ENCODE measurements around the gene FLRT2. TPM values are rescaled to one million over a fixed set of nuclear protein-coding genes. Genes with fewer than 3 reads are reported as not detected.

Gene FLRT2
- polyA plus RNA-seq, 3 donors, result 0.01 TPM; not detected in 2

GRCh38 chr14:85618978-85619377 lies 89.0 kb downstream of the FLRT2 start:
- no peak overlapping the region for H3K4me3 ChIP-seq (replicated peaks in 1 of 3; ENCODE audit: low read depth in 2 of 3, low read length in 3 of 3)
- H2AFZ ChIP-seq (ENCODE audit: insufficient read depth, low read depth, low read length, poor library complexity, severe bottlenecking), result no peak overlapping the region
- no peaks in the 10 kb centered on the region for H4K20me1 ChIP-seq (ENCODE audit: insufficient read depth, low read length)
- no peaks in the 10 kb centered on the region for H3K79me2 ChIP-seq (ENCODE audit: insufficient read depth, low read length)
- intact Hi-C loops (cut with micrococcal nuclease), result no loop called here
- Mint-ChIP-seq H3K9me3 (peaks cover 0 to 11% (median 4%) of the 10 kb centered on the region in 7 donors), H3K4me1 (peaks cover 14% of the 10 kb centered on the region), H3K27ac (no peak overlapping the region), H3K36me3 (no peaks in the 10 kb centered on the region), H3K27me3 (ENCODE audit: low read depth in 3 of 3) (peaks cover 5 to 10% (median 7%) of the 10 kb centered on the region in 3 donors), H3K4me3 (no peak overlapping the region)
- peaks cover 0 to 7% of the 10 kb centered on the region in 2 donors for H3K9me3 ChIP-seq (replicated peaks in 1 of 2; ENCODE audit: control insufficient read depth in 1 of 2, insufficient read depth in 1 of 2, low read length in 2 of 2)
- H3K4me2 ChIP-seq (replicated peaks; ENCODE audit: extremely low read depth, low read length, poor library complexity, severe bottlenecking), result no peak overlapping the region
- no CpG with 5 or more reads among the region's 3 CpGs for WGBS (ENCODE audit: insufficient coverage)
- no peaks in the 10 kb centered on the region for H3K36me3 ChIP-seq (replicated peaks in 1 of 2; ENCODE audit: control insufficient read depth in 1 of 2, insufficient read depth in 2 of 2, low read length in 2 of 2)
- TF ChIP-seq, protein P1, sequence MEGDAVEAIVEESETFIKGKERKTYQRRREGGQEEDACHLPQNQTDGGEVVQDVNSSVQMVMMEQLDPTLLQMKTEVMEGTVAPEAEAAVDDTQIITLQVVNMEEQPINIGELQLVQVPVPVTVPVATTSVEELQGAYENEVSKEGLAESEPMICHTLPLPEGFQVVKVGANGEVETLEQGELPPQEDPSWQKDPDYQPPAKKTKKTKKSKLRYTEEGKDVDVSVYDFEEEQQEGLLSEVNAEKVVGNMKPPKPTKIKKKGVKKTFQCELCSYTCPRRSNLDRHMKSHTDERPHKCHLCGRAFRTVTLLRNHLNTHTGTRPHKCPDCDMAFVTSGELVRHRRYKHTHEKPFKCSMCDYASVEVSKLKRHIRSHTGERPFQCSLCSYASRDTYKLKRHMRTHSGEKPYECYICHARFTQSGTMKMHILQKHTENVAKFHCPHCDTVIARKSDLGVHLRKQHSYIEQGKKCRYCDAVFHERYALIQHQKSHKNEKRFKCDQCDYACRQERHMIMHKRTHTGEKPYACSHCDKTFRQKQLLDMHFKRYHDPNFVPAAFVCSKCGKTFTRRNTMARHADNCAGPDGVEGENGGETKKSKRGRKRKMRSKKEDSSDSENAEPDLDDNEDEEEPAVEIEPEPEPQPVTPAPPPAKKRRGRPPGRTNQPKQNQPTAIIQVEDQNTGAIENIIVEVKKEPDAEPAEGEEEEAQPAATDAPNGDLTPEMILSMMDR (IDR thresholded peaks at IDR 0.05), result no peak
- peaks cover 0 to 1% of the 10 kb centered on the region in 2 donors for H3K27me3 ChIP-seq (ENCODE audit: control insufficient read depth in 2 of 2, insufficient read depth in 2 of 2, low read length in 2 of 2)
- H3K9ac ChIP-seq (ENCODE audit: insufficient read depth, low read length, poor library complexity, severe bottlenecking), result no peak overlapping the region
- no peak overlapping the region for H3K27ac ChIP-seq (ENCODE audit: low read depth in 1 of 2, low read length in 2 of 2)
- no peak for DNase-seq
- H3K4me1 ChIP-seq (ENCODE audit: control insufficient read depth in 1 of 2, insufficient read depth in 2 of 2, low read length in 2 of 2), result peaks cover 17 to 26% of the 10 kb centered on the region in 2 donors

DNA sequence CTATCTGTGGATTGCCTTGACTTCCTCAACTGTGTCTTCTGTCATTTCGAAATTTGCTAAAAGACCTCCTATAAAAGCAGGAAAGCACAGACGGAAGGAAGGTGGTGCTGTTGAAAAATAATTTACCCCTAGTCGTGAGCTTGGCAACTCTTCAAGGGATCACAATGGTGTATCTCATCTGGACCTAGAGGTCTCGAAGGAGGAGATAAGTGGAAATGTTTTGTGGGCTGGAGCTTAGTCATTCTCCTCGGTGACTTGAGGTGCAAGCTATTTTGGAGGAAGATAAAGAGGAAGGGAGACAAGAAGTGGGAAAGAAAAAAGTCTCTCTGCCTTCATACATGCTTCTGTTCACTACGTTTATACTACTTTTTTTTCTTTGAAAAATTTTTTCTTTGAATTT lies 89.9 kb downstream of the FLRT2 start:
- Histone ChIP-seq H3K4me2 (replicated peaks; ENCODE audit: extremely low read depth, low read length, poor library complexity, severe bottlenecking) (peak overlapping the region; percentile 59), H3K79me2 (ENCODE audit: insufficient read depth, low read length) (no peaks in the 10 kb centered on the region), H3K4me3 (replicated peaks in 1 of 3; ENCODE audit: low read depth in 2 of 3, low read length in 3 of 3) (peak overlapping the region in 2 of 3 experiments; percentile 25 to 62), H3K27ac (ENCODE audit: low read depth in 1 of 2, low read length in 2 of 2) (peak overlapping the region in 1 of 2 donors; percentile 36), H4K20me1 (ENCODE audit: insufficient read depth, low read length) (no peaks in the 10 kb centered on the region), H2AFZ (ENCODE audit: insufficient read depth, low read depth, low read length, poor library complexity, severe bottlenecking) (peak overlapping the region; percentile 58), H3K4me1 (ENCODE audit: control insufficient read depth in 1 of 2, insufficient read depth in 2 of 2, low read length in 2 of 2) (peaks cover 17 to 26% of the 10 kb centered on the region in 2 donors), H3K9ac (ENCODE audit: insufficient read depth, low read length, poor library complexity, severe bottlenecking) (no peak overlapping the region), H3K36me3 (replicated peaks in 1 of 2; ENCODE audit: control insufficient read depth in 1 of 2, insufficient read depth in 2 of 2, low read length in 2 of 2) (no peaks in the 10 kb centered on the region), H3K9me3 (replicated peaks in 1 of 2; ENCODE audit: control insufficient read depth in 1 of 2, insufficient read depth in 1 of 2, low read length in 2 of 2) (peaks cover 0 to 7% of the 10 kb centered on the region in 2 donors), H3K27me3 (ENCODE audit: control insufficient read depth in 2 of 2, insufficient read depth in 2 of 2, low read length in 2 of 2) (peaks cover 0 to 2% of the 10 kb centered on the region in 2 donors)
- H3K36me3 Mint-ChIP-seq, result no peaks in the 10 kb centered on the region
- DNase-seq, result peak in 2 of 3 donors; percentile 36 to 44
- peak overlapping the region in 6 of 7 donors; percentile 2 to 77 (median 68) for H3K27ac Mint-ChIP-seq
- H3K4me3 Mint-ChIP-seq, result peak overlapping the region; percentile 49 to 79
- WGBS (ENCODE audit: insufficient coverage), result 0% methylated on average over 1 of the region's 6 CpGs
- TF ChIP-seq, protein P1 (IDR thresholded peaks at IDR 0.05), result no peak
- intact Hi-C loops (cut with micrococcal nuclease), result loop anchor here in 1 of 2 donors (10.0 kb wide), 1 partner anchor 55 kb away; no protein-coding TSS in a partner anchor
- peaks cover 14% of the 10 kb centered on the region for H3K4me1 Mint-ChIP-seq
- peaks cover 7 to 10% (median 10%) of the 10 kb centered on the region in 3 donors for H3K27me3 Mint-ChIP-seq (ENCODE audit: low read depth in 3 of 3)
- H3K9me3 Mint-ChIP-seq, result peaks cover 0 to 11% (median 4%) of the 10 kb centered on the region in 7 donors

Measured in CD14-positive monocyte (primary cell).